Activated naive CD8-positive, alpha-beta T cell treated with anti-CD3 and anti-CD28 coated beads, Interleukin-2, amount 10 ng/mL, durations not matched to agents 7 days and 5 days (primary cell): ENCODE results near the gene CHN2. TPM values are rescaled to one million over a fixed set of nuclear protein-coding genes. Genes with fewer than 3 reads are reported as not detected.

Experiments
- ATAC-seq: fragments of 150-1000 bp; cut with Tn5 transposase; one replicate; pipeline ENCODE4 v1.10.0; 2021; ENCODE audit warnings: low read depth, moderate library complexity
- POLR2A ChIA-PET: fragments of 350-600 bp; sonication (Branson Sonifier 250); formaldehyde crosslinking; loops from one replicate; lab custom pipeline; 2021; ENCODE audit warnings: antibody characterized with exemption; lab: Charles Lee
- DNase-seq: peaks from one replicate; pipeline ENCODE4 v3.0.0; 2021
- H3K27ac Mint-ChIP-seq: one replicate; pipeline ENCODE4 v1.8.0; 2022; ENCODE audit warnings: mild to moderate bottlenecking, mixed read lengths
- H3K27me3 Mint-ChIP-seq: one replicate; pipeline ENCODE4 v1.8.0; 2022; ENCODE audit warnings: mild to moderate bottlenecking, moderate library complexity, mixed read lengths
- H3K36me3 Mint-ChIP-seq: one replicate; pipeline ENCODE4 v1.8.0; 2021; ENCODE audit warnings: mild to moderate bottlenecking, mixed read lengths
- H3K4me1 Mint-ChIP-seq: one replicate; pipeline ENCODE4 v1.8.0; 2021; ENCODE audit warnings: mixed read lengths
- H3K4me3 Mint-ChIP-seq: one replicate; pipeline ENCODE4 v1.8.0; 2022; ENCODE audit warnings: mild to moderate bottlenecking, moderate library complexity, mixed read lengths
- H3K9me3 Mint-ChIP-seq: one replicate; pipeline ENCODE4 v1.8.0; 2021; ENCODE audit warnings: mixed read lengths
- total RNA-seq, 2 experiments: library from RNA; stranded (reverse); gene quantifications; one replicate each; pipeline ENCODE4 v1.2.3, GENCODE V29; 2021

CHN2 gene
- total RNA-seq, 2 experiments from 2014 or later, result 6.5 to 7.2 TPM

DNA sequence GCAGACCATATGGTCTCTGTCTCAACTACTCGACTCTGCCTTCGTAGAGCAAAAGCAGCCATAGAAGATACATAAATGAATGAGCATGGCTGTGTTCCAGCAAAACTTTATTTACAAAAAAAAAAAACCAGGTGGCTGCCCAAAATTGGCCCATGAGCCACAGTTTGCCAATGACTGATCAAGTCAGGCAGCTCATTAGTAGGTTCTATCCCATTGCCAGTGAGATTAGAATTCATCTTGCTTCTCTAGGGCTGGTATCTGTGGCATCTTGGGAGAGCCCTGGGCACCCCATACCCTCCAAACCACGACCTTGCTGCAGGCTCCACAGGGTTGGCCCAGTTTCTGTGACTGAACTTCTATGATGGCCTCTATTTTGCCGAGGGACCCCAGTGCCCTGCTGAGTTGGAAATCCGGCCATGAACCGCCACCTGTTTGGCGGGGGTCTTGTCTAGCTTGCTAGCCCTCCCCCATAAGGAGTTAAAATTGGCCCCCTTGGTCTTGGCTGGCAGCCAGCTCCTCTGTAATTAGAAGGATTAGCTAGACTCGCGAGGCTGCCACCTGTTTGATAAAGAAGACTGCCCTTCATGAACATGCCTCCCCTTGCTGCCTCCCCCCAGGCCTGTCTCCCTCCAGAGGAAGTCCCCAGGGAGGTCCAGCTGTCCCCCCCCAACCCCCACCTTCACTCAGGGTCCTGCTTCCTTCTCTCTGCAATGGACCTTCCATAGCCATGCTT is 83.9 kb downstream of the CHN2 start:
- H3K4me1 Mint-ChIP-seq, result no peaks in the 10 kb centered on the region
- DNase-seq (no peak), ATAC-seq (no peak)
- no peaks in the 10 kb centered on the region for H3K36me3 Mint-ChIP-seq
- no peak overlapping the region for H3K4me3 Mint-ChIP-seq
- POLR2A ChIA-PET, result no interaction called here
- peaks cover 28% of the 10 kb centered on the region for H3K27me3 Mint-ChIP-seq
- no peak overlapping the region for H3K27ac Mint-ChIP-seq
- no peaks in the 10 kb centered on the region for H3K9me3 Mint-ChIP-seq

DNA sequence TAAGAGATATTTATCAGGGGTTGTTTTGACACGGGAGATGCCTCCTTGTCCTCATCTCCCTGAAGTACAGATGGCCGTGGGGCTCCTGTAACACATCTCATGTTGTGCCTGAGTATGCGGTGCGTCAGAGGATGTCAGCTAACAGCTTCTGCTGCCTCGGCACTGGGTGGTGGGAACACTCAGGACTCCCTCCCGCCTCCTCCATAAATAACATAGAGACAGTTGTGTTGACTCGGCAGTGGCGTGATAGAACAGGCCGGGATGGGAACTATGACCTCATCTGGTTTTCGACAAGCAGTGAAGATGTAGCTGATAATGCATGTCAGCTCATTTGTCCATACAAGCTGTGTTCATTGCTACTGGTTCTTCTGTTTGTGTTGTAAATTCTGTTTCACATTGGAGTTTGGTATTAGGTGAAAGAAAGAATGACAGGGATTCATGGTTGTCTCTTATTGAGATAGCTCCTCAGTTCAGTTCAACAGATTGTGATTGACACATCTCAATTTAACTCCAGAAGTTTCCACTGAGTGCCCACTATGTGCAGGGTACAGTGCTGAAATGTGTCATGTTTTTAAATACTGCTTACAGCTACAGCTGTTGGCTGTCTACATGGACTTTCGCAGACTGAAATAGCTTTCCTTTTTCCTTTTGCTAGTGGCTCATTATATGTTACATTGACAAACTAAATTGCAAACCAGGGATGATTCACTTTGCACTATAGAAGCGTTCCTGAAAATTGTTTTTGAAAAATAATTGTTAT is 87.4 kb downstream of the CHN2 start:
- Mint-ChIP-seq H3K27ac (no peak overlapping the region), H3K27me3 (peaks cover 35% of the 10 kb centered on the region), H3K9me3 (no peaks in the 10 kb centered on the region), H3K4me1 (peaks cover 12% of the 10 kb centered on the region), H3K4me3 (no peak overlapping the region), H3K36me3 (no peaks in the 10 kb centered on the region)
- DNase-seq (no peak), ATAC-seq (no peak)
- POLR2A ChIA-PET, result no interaction called here

DNA sequence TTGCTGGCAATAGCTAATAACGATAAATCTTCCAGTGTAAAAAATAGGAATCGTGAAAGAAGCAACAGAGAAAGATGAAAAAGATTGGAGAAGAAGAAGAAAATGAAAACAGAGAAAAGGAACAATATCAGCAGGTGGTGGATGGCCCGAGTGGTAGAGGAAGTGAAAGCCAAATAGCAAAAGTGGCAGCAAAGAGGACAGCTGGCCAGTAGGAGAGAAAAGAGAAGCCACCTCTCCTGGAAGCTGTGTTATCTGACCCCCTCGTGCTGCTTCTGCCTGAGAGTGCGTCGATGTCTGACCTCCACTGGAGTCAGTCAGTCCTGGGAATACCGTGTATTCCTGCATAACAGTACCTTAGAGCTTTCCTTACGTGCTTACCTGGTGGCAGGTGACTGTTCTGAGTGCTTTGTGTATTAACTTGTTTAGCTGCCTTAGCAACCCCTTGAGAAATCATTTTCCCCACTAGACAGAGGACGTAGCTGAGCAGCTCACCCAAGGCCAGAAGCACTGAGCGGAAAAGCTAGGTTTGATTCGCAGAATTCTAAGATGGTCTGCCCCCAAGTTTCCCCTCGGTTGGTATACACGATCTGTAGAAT is 88.3 kb downstream of the CHN2 start:
- Mint-ChIP-seq H3K27ac (no peak overlapping the region), H3K4me3 (no peak overlapping the region), H3K9me3 (no peaks in the 10 kb centered on the region), H3K36me3 (no peaks in the 10 kb centered on the region), H3K27me3 (peaks cover 37% of the 10 kb centered on the region), H3K4me1 (peaks cover 12% of the 10 kb centered on the region)
- no peak for DNase-seq
- POLR2A ChIA-PET, result no interaction called here
- no peak for ATAC-seq

DNA sequence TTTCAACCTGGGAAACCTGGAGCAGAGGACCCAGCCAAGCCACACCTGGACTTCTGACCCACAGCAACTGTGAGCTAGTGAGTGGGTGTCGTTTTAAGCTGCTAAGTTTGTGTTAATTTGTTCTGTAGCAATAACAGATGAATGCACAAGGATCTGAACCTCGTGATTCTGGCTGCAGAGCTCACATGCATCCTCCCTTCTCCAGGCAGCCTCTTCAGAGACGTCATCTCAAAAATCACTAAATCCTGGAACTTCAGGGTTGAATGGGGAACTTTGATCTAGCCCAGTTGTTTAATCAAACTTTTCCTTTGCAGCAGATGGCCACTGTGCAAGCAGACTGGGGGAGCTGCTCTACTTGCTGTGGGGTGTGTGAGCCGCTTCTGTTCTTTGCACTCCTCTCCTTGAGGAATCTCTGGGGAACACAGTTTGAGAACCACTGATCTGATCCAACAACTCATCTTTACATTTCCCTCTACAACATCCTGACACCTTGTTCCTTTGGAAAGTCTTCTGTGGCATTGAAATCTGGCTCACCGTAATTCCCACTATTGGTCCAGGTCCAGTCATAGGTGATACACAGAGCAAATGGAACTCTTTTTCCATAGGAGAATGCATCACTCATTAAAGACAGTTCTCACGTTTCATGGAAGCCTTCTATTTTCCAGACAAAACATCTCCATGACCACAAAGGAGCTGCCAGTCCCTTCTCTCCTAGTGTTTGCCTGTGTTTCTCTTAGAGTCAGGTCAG is 90.3 kb downstream of the CHN2 start:
- Mint-ChIP-seq H3K9me3 (no peaks in the 10 kb centered on the region), H3K4me3 (no peak overlapping the region), H3K4me1 (peaks cover 12% of the 10 kb centered on the region), H3K27me3 (peaks cover 40% of the 10 kb centered on the region), H3K36me3 (no peaks in the 10 kb centered on the region), H3K27ac (no peak overlapping the region)
- POLR2A ChIA-PET, result no interaction called here
- ATAC-seq, result no peak
- DNase-seq, result no peak

DNA sequence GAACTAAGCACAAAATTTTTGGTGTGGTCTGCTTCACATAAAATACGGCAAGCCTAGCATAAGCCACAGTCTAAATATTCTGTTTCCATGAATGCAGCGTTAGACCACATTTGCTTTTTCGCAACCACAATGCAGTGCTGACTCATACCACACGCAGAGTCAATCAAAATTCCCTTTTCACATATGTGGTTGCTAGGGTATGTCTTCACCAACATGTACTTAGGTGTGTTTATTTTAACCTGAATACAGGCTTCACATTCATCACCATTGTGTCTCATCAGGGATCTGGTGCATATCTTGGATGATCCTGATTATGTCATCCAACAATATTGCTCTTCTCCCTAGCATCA is 90.8 kb downstream of the CHN2 start:
- Mint-ChIP-seq H3K36me3 (no peaks in the 10 kb centered on the region), H3K27me3 (peaks cover 40% of the 10 kb centered on the region), H3K27ac (no peak overlapping the region), H3K4me1 (peaks cover 12% of the 10 kb centered on the region), H3K4me3 (no peak overlapping the region), H3K9me3 (no peaks in the 10 kb centered on the region)
- DNase-seq (peak; percentile 35), ATAC-seq (peak; percentile 77)
- POLR2A ChIA-PET, result no interaction called here

DNA sequence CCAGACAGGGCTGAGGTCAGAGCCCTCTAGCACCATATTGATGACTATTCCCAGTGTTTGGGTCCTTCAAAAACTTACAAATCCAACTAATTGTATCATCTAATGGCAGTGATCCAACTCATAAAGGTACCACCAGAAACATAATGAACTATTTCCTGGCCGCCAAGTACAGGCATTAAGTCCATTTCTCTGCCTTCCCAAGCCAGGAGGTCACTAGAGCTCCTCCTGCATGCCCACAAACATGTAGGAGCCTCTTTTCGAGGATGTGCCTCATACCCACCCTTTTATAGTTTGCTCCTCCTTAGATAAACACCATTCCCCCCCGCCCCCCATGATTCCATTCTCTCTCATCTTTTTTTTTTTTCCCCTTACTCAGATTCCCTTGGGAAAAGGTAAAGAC is 91.3 kb downstream of the CHN2 start:
- Mint-ChIP-seq H3K36me3 (no peaks in the 10 kb centered on the region), H3K9me3 (no peaks in the 10 kb centered on the region), H3K27me3 (peaks cover 42% of the 10 kb centered on the region), H3K4me3 (no peak overlapping the region), H3K27ac (no peak overlapping the region), H3K4me1 (peaks cover 12% of the 10 kb centered on the region)
- POLR2A ChIA-PET, result no interaction called here
- ATAC-seq, result no peak
- DNase-seq, result no peak

DNA sequence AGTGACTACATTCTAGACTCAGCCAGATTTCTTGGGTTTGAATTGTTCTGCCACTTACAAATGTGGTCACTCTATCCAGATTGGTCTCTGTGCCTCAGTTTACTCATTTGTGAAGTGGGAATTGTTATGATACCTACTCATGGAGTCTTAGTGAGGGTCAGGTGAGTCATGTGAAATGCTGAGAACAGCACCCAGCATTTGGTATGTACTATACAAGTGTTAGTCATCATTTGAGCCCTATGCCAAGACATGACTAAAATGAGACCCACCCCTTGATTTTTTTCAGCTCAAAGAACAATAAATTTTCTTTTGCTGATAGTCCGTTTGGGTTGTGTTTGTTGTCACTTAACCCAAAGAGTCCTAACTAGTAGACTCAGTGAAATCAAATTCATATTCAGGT is 92.8 kb downstream of the CHN2 start:
- ATAC-seq (no peak), DNase-seq (no peak)
- Mint-ChIP-seq H3K4me3 (no peak overlapping the region), H3K9me3 (no peaks in the 10 kb centered on the region), H3K36me3 (no peaks in the 10 kb centered on the region), H3K4me1 (peaks cover 12% of the 10 kb centered on the region), H3K27ac (no peak overlapping the region), H3K27me3 (peaks cover 34% of the 10 kb centered on the region)
- POLR2A ChIA-PET, result no interaction called here

DNA sequence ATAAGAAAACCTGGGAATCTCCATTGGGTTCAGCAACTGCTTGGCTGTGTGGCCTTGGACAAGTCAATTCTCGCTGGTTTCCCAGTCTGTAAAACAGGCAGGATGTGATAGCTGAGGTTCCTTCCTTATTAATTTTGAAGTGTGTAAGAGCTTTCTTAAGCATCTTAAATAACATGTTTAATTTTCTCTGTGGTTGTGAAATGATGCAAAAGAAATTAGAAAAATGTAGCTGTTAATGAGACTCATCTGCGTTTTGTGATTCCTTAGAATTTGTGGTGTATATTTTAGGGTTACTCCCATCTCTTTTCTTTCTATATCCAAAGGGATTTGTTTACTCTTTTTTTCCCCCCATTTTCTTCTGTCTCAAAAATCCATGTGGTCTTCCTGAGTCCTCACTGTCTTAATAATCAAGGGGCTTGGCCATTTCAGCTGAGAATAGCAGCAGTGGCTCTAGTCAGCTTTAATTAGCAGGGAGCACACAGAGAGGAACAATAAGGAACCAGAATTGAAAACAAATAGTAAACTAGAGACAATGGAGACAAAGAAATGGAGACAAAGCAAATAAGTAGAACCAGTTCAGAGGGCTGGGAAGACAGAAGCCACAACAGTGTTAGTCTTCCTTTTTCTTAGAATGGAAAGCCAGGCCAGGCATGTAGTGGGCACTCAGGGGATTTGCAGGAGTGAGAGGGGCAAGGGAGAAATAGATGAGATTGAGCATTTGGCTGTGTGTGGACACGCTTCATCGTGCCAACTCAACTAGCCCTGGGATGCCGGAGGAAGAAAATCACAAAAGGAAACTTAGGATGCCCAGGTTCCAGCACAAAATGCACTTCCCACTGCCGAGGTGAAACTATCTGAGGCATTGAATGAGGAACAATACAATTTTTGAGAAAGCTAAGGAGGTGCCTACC is 93.9 kb downstream of the CHN2 start:
- ATAC-seq, result no peak
- Mint-ChIP-seq H3K36me3 (no peaks in the 10 kb centered on the region), H3K27ac (no peak overlapping the region), H3K4me3 (no peak overlapping the region), H3K27me3 (peaks cover 24% of the 10 kb centered on the region), H3K9me3 (no peaks in the 10 kb centered on the region), H3K4me1 (peaks cover 12% of the 10 kb centered on the region)
- no peak for DNase-seq
- POLR2A ChIA-PET, result no interaction called here

DNA sequence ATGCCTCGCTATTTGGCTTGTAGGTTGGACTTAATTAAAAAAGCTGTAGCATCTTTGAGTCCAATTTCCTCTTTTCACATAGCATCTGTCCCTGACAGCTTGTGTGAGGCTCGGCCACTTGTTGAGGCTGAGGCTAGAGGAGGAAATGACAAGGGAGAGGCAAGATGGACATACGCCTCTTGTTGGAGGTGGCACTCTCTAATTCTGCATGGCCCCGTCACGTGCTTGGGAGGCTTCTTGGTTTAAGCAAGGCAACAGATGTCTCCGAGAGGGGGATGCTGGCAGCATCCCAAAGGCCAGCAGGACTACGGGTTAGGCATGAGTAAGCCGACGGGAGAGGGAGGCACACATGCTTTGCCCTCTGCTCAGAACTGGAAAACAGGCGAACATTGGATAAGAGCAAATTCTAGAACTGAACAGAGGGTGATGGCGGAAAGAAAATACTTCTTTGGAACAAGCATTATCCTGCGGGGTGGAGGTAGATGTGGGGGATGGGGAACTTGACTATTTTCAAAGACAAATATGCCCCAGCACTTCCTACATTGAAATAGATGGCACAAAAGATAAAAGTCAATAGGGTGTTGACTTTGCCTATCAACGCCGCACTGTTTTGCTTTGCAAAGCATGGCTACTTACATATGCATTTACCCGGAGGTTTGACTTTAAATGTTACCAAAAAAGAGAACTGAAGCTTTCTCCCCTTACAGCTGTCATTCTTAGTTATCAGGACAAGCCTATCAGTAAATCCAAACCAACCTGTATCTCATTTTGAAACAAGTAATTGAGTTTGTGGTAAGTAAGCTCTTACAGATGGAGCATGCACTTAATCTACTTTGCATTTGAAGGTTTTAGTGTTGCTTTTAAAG is 94.8 kb downstream of the CHN2 start:
- no peak for DNase-seq
- H3K27ac Mint-ChIP-seq, result no peak overlapping the region
- peaks cover 12% of the 10 kb centered on the region for H3K4me1 Mint-ChIP-seq

DNA sequence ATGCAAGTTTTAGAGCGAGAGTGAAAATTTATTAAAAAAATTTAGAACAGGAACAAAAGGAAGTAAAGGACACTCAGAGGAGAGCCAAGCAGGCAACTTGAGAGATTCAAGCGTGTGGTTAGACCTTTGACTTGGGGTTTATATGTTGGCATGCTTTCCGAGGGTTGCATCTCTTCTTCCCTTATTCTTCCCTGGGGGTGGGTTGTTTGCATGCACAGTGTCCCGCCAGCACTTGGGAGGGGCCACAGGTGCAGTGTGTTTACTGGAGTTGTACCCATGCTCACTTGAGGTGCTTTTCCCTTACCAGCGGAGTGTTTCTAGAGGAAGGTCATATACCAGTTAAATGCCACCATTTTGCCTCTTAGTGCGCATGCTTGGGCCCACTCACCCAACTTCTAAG is 96.3 kb downstream of the CHN2 start:
- H3K27me3 Mint-ChIP-seq, result peaks cover 13% of the 10 kb centered on the region
- no peaks in the 10 kb centered on the region for H3K9me3 Mint-ChIP-seq
- H3K4me3 Mint-ChIP-seq, result no peak overlapping the region
- ATAC-seq (no peak), DNase-seq (no peak)
- peaks cover under 1% of the 10 kb centered on the region for H3K4me1 Mint-ChIP-seq
- POLR2A ChIA-PET, result no interaction called here
- H3K27ac Mint-ChIP-seq, result no peak overlapping the region
- H3K36me3 Mint-ChIP-seq, result no peaks in the 10 kb centered on the region

More for the DNA sequence above, 94.8 kb downstream of the CHN2 start:
- Mint-ChIP-seq H3K9me3 (no peaks in the 10 kb centered on the region), H3K36me3 (no peaks in the 10 kb centered on the region), H3K27me3 (peaks cover 18% of the 10 kb centered on the region), H3K4me3 (no peak overlapping the region)
- POLR2A ChIA-PET, result no interaction called here
- no peak for ATAC-seq

DNA sequence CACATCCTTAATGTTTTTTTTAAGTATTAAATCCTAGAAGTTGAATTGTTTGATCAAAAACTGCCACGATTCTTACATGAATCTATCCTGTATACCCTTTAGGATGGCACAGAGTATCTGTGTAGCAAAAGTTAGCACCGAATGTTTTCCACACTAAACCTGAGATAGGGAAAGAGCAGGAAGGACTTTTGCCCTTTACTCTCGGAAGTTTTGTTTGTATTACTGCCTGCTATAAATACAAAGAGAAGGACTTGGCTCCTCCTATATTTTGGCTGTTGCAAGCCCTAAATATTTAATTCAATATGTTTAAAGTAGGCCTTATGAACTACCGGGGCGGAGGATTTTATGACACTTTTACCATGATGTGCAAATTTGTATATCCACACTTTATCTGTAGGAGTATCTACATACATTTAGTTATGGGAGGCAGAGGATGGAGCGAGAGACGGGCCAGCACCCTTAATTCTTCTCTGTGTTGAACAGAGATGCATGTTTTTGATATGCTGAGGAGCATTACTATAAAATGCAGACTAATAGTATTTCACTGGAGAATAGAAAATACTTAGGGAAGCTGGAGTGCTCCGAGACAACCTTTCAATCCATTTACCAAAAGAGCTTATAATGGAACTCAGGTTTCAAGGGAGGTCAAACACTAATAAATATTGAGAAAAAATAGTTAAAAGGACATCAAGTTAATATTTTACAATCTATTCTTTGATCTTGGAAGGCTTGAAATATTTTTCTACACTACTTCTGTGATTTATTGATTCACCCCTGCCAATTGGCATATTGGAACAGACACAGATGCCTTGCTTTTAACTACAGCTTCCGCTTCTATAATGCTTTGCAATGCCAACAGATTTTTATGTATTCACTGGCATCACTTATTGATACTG is 97.4 kb downstream of the CHN2 start:
- Mint-ChIP-seq H3K4me3 (no peak overlapping the region), H3K4me1 (no peaks in the 10 kb centered on the region), H3K27ac (no peak overlapping the region), H3K36me3 (no peaks in the 10 kb centered on the region), H3K9me3 (no peaks in the 10 kb centered on the region), H3K27me3 (peaks cover 13% of the 10 kb centered on the region)
- ATAC-seq, result no peak
- no peak for DNase-seq
- POLR2A ChIA-PET, result no interaction called here
